ENCODE measurements around the gene LMLN.
"Not testable (repeated sequence)": the region's sequence is repeated elsewhere in the genome, so short reads cannot be mapped to it uniquely, and the experiment has no call there.

LMLN gene

GRCh38 chr3:197959891-197960693 is at the start of gene LMLN:
TSS of gene LMLN (plus strand) at chr3:197960217. CDS start at chr3:197960246, 29 bp downstream.
- TF ChIP-seq CTCF (IDR thresholded peaks at IDR 0.05; ENCODE audit: low read depth, low read length) = no peak
- TF ChIP-seq POLR2A (IDR thresholded peaks at IDR 0.05; ENCODE audit: extremely low read depth, insufficient read length) = peak; percentile 49
- peak; percentile 96 for TF ChIP-seq MAX (IDR thresholded peaks at IDR 0.05; ENCODE audit: low read depth, low read length)
- peak; percentile 75 for TF ChIP-seq MYC (IDR thresholded peaks at IDR 0.05; ENCODE audit: low read depth, low read length)
- peak; percentile 96 for DNase-seq (ENCODE audit: low read depth)
- H3K4me3 ChIP-seq (ENCODE audit: low read depth, low read length) = peak within 1 kb of the TSS; percentile 79

- TF ChIP-seq MAX (IDR thresholded peaks at IDR 0.05; ENCODE audit: low read depth, low read length) = no peak
- no peak for TF ChIP-seq CTCF (IDR thresholded peaks at IDR 0.05; ENCODE audit: low read depth, low read length)
- no peak for TF ChIP-seq POLR2A (IDR thresholded peaks at IDR 0.05; ENCODE audit: extremely low read depth, insufficient read length)
- TF ChIP-seq MYC (IDR thresholded peaks at IDR 0.05; ENCODE audit: low read depth, low read length) = no peak
- DNase-seq (ENCODE audit: low read depth) = no peak
Observed at GRCh38 chr3:197912741-197913476, 47.1 kb upstream of the LMLN start.

GRCh38 chr3:197913641-197914380 is 46.2 kb upstream of the LMLN start:
- no peak overlapping the region for H3K4me3 ChIP-seq (ENCODE audit: low read depth, low read length)
- TF ChIP-seq POLR2A (IDR thresholded peaks at IDR 0.05; ENCODE audit: extremely low read depth, insufficient read length) = no peak
- TF ChIP-seq MYC (IDR thresholded peaks at IDR 0.05; ENCODE audit: low read depth, low read length) = no peak
- no peak for TF ChIP-seq CTCF (IDR thresholded peaks at IDR 0.05; ENCODE audit: low read depth, low read length)
- TF ChIP-seq MAX (IDR thresholded peaks at IDR 0.05; ENCODE audit: low read depth, low read length) = no peak
- DNase-seq (ENCODE audit: low read depth) = no peak

More at GRCh38 chr3:197912741-197913476, 47.1 kb upstream of the LMLN start:
- no peak overlapping the region for H3K4me3 ChIP-seq (ENCODE audit: low read depth, low read length)

GRCh38 chr3:197921429-197922275 is 38.4 kb upstream of the LMLN start:
- not testable (repeated sequence) for H3K4me3 ChIP-seq (ENCODE audit: low read depth, low read length)

GRCh38 chr3:197926418-197926817 is 33.6 kb upstream of the LMLN start:
- TF ChIP-seq MAX (IDR thresholded peaks at IDR 0.05; ENCODE audit: low read depth, low read length) = no peak
- TF ChIP-seq CTCF (IDR thresholded peaks at IDR 0.05; ENCODE audit: low read depth, low read length) = peak; percentile 44
- TF ChIP-seq POLR2A (IDR thresholded peaks at IDR 0.05; ENCODE audit: extremely low read depth, insufficient read length) = no peak
- no peak for TF ChIP-seq MYC (IDR thresholded peaks at IDR 0.05; ENCODE audit: low read depth, low read length)
- H3K4me3 ChIP-seq (ENCODE audit: low read depth, low read length) = no peak overlapping the region
- DNase-seq (ENCODE audit: low read depth) = peak; percentile 35

More at GRCh38 chr3:197921429-197922275, 38.4 kb upstream of the LMLN start:
- not testable (repeated sequence) for DNase-seq (ENCODE audit: low read depth)

GRCh38 chr3:197927578-197927977 is 32.4 kb upstream of the LMLN start:
- not testable (repeated sequence) for H3K4me3 ChIP-seq (ENCODE audit: low read depth, low read length); DNase-seq (ENCODE audit: low read depth)

All from NB4 (cell line).